NK-92 treated with Interleukin-12 subunit alpha and Interleukin-12 subunit beta, amount 100 ng/mL, for 24 hours (cell line): ENCODE results near the gene ASAP2.

Experiments used
- DNase-seq: peaks from one replicate; lab custom pipeline; 2025; lab: John Stamatoyannopoulos, UW

ASAP2 gene

DNA sequence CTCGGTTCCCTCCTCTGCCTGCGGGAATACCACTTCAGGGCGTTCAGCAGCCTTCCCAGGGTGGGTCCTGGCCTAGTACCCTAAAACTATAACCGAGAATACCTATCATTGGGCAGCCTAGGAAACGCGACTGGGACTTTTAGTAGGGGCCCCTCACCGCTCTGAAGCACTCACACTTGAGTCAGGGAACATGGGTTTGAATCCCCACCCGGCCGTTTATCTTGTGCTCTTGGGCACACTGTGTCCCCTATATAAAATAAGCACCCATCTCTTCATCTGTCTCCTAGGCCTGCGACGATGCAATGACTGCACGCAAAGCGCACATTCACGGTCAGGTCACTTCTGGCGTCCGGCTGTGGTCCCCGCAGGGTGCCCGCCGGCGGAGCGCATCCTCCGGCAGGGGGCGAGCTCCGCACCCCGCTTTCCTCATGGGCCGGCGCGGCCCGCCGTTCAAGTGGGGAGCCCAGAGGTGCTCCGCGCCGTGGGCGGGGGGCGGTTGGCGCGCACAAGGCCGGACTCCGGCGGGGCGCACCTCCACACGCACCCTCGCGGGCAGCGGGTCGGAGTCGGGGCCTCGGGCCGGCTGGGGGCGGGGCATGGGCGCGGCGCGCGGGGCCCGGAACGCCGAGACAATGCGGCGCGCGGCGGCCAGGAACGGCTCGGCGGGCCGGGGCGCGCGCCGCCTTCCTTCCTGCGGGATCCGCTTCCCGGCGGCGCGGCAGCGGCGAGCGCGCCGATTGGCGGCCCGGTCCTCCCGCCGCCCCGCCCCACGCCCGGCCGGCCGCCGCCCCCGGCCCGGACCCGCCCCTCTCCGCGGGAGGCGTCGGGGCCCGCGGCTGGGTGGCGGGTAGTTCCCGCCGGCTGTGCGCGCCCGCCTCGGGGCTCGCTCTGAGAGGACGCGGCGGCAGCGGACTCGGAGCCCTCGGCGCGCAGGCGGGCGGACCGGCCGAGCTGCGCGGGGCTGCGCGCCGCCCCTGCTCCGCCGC lies at the start of gene ASAP2:
Gene ASAP2 (plus strand): TSS at position 850 of the 986 bp plus-strand sequence. CDS start 293 bp downstream, outside the sequence.
- DNase-seq: no peak

DNA sequence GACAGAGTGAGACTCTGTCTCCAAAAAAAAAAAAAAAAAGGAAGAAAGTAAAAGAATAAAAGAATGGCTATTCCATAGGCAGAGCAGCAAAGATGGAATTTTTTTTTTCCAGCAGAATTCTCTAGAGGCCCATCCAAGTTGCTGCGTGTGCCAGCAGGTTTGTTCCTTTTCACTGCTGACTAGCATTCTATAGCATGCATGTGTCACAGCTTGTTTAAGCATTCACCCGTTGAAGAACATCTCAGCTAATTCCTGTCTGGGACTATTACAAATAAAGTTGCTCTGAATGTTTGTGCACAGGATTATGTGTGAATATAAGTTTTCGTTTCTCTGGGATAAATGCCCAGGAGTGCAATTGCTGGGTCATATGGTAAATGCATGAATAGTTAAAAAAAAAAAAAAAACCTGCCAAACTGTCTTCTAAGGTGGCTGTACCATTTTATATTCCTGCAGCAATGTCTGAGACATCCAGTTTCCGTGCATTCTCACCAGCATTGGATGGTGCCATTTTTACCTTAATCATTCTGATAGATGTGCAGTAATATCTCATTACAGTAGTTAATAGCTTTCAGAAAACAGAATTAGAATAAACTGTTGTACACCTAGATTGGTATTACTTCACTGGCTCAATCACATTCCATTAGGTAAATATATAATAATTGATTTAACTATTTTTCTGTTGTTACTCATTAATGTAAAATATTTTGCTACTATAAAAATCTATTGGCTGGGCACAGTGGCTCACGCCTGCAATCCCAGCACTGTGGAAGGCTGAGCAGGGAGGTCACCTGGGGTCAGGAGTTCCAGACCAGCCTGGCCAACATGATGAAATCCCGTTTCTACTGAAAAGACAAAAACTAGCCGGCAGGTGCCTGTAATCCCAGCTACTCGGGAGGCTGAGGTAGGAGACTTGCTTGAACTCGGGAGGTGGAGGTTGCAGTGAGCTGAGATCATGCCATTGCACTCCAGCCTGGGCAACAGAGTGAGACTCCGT lies 47.5 kb upstream of the ASAP2 start:
- DNase-seq: no peak

DNA sequence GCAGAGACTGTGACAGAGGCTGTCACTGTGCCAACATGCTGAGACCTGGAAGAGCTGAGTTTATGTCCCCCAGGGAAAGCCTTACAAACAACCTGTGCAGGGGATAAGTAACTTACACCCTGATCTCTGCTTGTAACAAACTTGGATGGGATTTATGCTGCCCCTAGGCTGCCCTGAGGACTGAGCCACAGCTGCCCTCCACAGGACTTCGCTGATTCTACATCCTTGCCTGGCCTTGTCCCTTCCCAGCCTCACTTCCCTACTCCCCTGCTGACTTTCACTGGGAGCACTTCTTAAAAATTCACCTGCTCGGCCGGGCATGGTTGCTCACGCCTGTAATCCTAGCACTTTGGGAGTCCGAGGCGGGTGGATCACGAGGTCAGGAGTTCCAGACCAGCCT lies 45.9 kb upstream of the ASAP2 start:
- no peak for DNase-seq

DNA sequence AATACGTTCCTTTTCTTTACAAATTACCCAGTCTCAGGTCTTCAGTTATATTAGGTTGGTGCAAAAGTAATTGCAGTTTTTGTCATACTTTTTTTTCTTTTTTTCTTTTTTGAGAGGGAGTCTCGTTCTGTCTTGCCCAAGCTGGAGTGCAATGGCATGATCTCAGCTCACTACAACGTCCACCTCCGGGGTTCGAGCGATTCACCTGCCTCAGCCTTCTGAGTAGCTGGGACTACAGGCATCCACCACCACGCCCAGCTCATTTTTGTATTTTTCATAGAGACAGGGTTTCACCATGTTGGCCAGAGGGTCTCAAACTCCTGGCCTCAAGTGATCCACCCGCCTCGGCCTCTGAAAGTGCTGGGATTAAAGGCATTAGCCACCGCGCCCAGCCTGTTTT lies 43.8 kb upstream of the ASAP2 start:
- DNase-seq: no peak

DNA sequence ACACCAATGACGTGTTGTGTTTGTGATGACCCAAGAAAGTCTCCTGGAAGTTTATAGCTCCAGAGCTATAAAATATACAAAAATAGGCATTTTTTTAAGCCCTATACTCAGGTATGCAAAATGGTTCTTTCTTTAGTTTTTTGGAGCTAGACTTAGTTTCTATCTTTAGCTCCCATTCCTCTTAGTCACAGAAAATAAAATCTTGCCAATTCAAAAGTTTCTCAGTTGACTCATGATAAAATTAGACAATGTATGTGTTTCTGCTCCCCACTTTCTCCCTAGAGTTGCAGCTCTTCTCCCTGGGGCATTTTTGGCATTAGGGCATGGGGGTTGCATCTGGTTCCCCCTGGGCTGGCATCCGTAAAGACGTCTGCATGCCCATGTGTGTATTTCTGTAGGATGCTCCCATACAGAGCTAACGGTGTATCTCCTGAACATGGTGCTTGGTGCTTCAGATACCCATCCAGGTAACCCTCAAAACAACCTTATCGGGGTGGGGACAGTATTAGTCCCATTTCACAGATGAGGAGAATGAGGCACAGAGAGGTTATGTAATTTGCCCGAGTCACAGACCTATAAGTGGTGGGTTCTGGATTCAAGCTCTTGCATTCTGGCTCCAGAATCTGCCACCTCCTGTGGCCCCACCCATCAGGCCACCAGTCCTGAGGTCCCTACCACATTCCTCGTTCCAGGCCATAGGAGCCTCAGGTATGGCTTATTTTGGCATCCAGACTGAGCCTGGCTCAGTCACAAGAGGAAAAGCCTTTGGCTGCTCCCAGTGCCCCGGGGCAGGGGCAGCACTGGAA lies 43.1 kb upstream of the ASAP2 start:
- DNase-seq: no peak

DNA sequence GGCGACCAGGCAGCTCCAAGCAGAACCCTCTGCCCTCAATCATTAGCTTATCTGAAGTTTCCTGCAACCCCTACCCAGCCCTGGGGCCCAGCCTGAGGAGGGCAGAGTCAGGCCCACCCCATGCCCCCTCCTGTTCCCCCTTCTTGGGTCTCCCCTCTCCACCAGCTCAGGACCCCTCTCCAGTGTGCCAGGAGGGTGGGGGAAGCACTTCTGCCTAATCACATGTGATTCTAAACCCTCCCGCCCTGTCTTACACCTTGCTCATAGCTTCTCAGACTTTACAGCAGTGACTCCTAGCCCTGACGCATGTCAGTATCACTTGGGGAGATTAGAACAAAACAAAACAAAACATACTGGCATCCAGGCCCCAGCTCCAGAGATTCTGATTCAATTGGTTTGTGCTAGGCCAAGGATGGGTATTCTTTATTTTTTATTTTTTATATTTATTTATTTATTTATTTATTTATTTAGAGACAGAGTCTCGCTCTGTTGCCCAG lies 42.5 kb upstream of the ASAP2 start:
- DNase-seq: no peak

DNA sequence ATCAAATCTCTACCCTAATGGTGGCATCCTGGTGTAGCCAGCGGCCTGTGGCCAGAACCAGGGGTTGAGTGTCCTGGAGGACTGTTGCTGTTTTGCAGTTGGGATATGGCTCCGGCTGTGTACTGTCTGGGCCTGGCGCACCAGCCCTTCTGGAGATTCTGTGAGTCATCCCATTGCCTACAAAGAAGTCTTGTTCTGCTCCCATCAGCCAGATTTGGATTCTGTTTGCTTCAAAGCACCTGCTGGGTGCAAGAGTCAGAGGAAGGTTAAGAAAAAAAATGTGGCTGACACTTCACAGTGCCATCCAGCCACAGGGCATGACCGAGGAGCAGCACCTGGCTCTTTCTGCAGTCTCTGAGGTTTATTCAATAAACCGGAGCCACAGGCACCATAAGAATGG lies 41.0 kb upstream of the ASAP2 start:
- DNase-seq: no peak

DNA sequence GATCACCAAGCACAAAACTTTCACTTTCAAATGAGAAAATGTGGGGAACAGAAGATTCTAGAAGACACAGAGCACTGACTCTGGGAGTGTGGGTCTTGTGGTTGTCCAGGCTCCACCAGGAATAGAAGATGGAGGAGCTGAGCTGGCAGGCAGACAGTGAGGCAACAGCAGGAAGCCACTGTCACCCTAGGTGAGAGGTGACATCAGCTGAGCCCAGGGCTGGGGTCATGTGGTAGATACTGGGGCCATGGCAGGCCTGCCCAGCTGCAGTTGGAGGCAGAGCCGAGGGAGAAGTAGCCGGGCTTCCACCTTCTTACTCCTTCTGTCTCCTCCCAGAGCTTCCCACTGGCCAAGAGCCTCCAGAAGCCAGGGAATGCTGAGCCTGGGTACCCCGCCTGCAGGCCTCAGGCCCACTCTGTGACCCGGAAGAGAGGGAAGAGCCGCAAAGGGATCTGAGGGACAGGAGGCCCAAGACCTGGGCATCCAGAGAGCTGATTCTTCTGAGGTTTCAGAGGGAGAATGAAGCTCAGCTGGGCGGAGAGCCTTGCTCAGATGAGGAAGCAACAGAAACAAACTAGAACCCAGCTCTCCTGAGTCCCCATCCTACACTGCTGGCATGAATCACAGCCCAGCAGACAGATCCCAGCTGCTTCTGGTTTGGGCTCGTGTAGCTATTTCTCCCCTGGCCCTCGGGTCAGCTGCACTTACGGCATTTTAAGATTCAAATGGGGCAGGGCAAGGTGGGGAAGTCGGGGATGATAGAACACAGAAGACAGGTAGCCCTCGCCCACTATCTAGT lies 39.8 kb upstream of the ASAP2 start:
- DNase-seq: peak; percentile 19

DNA sequence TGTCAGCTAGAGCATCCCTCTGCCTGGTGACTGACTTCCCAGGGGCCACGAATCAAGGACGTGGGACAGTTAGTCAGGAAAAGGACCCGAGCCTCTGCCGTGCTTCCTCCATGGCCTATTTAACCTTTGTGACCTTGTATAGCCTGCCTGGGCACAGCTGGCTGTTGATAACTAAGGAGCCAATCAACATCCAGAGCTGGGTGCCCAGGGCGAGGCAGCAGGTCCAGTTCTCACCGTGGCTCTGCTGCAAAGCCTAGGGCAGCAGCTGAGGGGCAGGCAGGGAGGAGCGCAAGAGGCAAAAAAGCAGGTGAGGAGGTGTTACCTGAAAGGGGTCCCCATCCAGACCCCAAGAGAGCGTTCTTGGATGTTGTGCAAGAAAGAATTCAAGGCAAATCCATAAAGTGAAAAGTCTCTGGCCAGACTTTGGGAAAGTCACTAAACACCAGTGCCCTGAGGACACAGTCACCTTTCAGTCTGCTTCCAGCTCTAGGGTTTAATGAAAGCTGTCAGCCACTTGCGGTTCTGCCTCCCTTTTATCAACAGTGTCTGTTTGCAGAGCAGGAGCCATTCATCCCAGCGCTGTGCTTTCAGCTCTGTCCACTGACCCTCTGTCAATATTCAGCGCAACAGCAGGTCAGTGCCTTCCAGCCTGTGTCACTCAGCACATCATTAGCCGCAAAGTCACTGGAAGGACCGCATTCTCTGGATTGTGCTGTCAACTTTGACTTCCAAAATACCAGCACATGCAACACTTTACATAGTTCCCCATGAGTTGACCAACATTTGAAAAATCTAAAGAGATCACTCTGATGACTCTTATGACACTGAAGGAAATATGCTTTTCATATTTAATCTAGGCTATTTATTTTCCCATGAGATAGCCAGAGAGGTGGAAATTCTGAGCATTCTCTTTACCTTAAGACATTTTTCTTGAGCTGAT lies 38.6 kb upstream of the ASAP2 start:
- no peak for DNase-seq

DNA sequence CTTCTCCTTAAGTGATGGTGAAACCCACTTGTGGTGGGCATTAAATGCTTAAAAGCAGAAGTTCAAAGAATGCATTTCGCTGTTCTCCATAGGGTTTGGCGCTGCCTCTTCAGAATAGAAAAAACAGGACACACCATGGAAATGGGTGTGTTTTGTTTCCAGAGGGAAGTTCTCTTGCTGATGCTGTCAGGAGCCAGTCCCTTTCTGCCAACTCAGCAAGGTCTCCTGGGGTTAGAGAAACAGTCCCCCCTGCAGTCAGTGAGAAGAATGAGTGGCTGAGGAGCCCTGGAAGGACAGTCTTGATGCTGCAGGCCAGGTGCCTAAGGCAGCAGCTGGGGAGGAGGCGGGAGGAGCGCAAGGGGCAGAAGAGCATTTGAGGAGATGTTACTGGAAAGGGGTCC lies 37.8 kb upstream of the ASAP2 start:
- no peak for DNase-seq

DNA sequence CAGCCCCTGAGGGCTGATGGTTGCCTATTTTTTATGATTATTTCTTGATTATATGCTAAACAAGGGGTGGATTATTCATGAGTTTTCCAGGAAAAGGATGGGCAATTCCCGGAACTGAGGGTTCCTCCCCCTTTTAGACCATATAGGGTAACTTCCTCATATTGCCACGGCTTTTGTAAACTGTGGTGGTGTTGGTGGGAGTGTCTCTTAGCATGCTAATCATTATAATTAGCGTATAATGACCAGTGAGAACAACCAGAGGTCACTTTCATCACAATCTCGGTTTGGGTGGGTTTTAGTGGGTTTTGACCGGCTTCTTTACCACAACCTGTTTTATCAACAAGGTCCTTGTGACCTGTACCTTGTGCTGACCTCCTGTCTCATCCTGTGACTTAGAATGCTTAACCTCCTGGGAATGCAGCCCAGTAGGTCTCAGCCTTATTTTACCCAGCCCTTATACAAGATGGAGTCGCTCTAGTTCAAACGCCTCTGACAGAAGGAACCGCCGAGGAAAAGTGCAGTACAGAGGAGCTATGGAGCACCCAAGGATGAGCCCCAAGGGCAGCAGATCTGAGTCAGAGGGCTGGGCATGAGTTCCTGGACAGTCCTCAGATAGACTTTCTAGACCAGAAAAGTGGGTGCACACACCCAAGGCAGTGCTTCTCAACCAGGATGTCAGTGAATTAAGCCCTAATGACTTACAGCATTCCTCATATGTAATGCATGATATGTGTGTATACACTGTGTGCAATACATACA lies 37.1 kb upstream of the ASAP2 start:
- no peak for DNase-seq

DNA sequence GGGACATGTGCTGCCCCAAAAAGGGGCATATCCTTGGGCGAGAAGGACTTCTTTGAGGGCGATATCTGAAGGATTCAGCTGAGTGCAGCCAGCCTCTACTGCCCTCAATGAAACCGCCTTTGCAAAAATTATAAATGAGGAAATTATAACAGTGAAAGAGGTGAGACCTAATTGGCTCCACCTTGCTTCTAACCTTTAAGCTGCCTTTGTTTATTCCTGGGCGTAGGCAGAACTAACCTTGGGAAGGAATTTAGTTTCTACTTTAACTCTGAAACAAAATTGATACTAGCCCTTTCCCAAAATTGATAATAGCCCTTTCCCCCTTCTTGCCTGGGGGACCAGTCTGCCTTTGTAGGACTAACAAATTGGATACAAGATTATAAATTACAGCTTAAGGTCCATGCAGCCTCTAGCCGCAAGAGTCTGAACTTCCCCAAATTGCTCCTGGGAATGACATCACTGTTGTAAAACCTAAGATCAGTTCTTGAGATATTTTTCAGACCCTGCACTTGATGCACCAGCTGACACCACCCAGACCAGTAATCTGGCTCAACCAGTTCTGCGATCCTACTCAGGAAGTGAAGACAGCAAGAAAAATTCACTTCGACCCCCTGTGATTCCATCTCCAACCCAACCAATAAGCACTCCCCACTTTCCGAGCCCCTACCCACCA lies 36.0 kb upstream of the ASAP2 start:
- no peak for DNase-seq

DNA sequence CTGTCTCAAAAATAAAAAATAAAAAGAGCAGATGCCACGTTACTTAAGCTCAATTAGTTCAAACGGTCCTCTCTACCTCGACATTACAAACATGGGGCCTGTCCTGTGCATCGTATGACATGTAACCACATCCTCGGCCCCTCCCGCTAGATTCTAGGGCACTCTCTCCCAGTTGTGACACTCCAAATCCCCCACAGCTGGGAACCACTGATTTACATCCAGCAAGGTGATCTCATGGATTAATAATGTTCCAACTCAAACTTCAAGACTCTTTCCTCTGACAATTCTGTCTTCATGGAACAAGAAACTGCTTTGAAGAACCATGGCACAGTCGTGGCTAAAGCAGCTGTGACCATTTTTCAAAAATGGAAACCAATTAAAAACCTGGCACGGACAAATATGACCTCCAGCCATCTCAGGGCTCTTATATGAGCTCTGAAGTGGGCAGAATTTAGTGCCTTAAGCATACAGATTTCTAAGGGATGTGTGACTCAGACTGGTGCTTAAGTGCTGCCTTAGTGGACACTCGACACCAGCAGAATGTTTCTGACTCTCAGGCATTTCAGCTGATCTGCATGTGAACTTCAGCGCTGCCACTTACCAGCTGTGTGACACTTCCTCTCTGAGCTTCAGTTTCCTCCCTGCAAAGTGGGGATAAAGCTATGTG lies 31.7 kb upstream of the ASAP2 start:
- DNase-seq: no peak

DNA sequence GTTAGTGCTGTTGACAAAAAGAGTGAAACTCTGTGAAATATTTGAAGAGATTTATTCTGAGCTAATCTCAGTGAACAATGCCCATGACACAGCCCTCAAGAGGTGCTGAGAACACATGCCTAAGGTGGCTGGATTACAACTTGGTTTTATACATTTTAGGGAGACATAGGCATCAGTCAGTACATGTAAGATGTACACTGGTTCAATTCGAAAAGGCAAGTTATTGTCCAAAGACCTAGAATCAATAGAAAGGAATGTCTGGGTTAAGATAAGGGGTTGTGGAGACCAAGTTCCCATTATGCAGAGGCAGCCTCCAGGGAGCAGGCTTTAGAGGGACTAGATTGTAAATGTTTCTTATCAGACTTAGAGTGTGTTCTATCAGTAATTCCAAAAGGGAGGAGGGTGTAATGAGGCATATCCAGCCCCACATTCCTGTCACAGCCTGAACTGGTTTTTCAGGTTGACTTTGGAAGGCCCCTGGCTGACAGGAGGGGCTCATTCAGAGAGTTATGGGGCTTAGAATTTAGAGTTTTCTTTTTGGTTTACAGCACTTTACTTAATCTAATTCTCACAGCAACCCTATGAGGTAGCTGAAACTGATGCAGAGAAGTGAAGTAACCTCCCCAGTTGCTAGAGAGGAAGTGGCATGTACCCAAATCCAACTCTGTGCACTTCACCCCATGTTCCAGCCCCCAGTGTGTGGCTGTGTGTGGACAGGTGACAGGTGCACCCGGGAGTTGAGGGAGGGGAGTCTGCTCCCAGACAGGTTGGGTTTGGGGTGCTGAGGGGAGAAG lies 28.3 kb upstream of the ASAP2 start:
- DNase-seq: no peak

DNA sequence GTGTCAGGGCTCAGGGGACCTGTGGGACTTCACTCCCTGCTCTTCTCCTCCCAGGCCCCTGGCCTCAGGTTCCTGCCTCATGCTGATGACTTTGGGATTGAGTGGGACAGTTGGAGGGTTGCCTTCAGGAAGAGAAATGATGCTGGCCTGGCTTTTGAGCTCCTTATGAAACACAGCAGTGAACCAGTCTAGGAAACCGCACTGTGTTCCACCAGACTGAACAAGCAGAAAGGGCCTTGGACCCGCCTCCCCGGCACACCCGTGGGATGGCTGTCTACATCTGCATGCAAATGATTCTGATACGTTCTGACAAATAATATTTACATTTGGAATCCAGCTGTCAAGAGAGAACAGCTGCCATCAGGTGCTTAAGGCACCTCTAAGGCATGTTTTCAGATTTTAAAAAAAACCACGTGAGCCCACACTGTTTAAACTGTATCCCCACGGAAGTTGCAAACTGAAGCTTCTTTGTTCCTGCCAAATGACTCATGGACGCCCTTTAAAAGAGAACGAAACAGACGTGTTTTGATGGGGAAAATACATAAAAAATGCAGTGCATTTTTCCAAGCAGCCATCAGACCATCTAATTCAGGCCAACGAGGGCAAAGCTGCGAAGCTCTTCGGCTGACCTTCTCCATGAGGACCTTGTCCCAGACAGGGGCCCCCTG lies 27.6 kb upstream of the ASAP2 start:
- no peak for DNase-seq

DNA sequence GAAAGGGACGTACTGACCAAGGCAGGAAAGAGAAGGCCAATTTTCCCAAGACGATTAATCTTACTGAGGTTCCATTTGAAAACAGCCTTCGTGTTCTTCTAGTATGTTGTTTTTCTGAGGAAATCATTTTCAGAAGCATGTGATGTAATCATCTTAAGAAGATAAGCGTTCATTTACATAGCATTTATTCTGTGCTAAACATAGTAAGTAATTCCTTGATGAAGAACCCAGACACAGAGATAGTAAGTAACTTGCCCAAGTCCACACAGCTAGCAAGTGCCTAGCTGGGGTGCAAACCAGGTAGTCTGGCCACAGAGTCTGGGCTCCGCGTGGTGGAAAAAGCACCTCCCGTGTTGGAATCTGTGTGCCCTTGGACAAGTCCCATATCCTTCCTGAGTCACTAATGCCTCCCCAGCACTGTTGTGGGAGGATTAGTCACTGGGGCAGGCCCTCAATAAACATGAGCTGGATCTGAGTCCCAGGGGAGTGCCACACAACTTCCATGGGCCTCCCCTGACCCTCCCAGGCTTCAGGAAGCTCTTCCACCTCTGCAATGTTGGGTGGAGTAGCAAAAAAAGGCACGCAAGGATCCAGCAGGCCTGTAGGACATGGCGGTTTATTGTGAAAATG lies 26.9 kb upstream of the ASAP2 start:
- DNase-seq: no peak
